Measurements from ENCODE around the gene TMC3. TPM values are rescaled to one million over a fixed set of nuclear protein-coding genes. Genes with fewer than 3 reads are reported as not detected.

Gene TMC3
- total and polyA plus RNA-seq, 9 of the 15 experiments (the other 6 are each of a cell fraction or from before 2014, with no cell fraction given) = 0.01 to 0.14 TPM; not detected in 7

GRCh38 chr15:81312790-81313543, 61.0 kb downstream of the TMC3 start:
- intact Hi-C loops (cut with micrococcal nuclease) (no loop called here), in situ Hi-C loops (cut with MboI) (no loop called here)
- Histone ChIP-seq H3K79me2 (ENCODE audit: control insufficient read depth, insufficient read depth, low read length) (no peaks in the 10 kb centered on the region), H2AFZ (ENCODE audit: low read depth, low read length) (no peak overlapping the region), H3K4me1 (replicated peaks in 1 of 2; ENCODE audit: control insufficient read depth in 2 of 2, insufficient read depth in 2 of 2, low read length in 2 of 2) (no peaks in the 10 kb centered on the region), H3K27ac (ENCODE audit: extremely low read depth, low read depth, low read length) (no peak overlapping the region), H3K27me3 (ENCODE audit: control insufficient read depth in 2 of 2, insufficient read depth in 2 of 2, low read length in 2 of 2) (no peaks in the 10 kb centered on the region), H3K4me3 (no peak overlapping the region), H3K9ac (ENCODE audit: insufficient read depth in 1 of 2, low read depth in 2 of 2, low read length in 2 of 2) (0 out of 4 replicates have a peak overlapping the region, but pooled peaks of 1 of the 2 experiments have one; percentile 19), H3K4me2 (ENCODE audit: insufficient read depth, low read length) (no peak overlapping the region), H3K9me1 (ENCODE audit: control insufficient read depth, insufficient read depth, low read length) (no peaks in the 10 kb centered on the region), H3K36me3 (ENCODE audit: control insufficient read depth, insufficient read depth, low read length) (0 out of 3 replicates have a peak, but pooled peaks cover 11% of the 10 kb centered on the region), H3K9me3 (replicated peaks; ENCODE audit: control insufficient read depth, insufficient read depth, low read depth, low read length) (no peaks in the 10 kb centered on the region), H4K20me1 (replicated peaks; ENCODE audit: control insufficient read depth, insufficient read depth, low read length) (no peaks in the 10 kb centered on the region; the same call in 1 of the 2 replicates)
- FAIRE-seq (no peak), ATAC-seq (no peak), DNase-seq (ENCODE audit: extremely low read depth in 1 of 4, low spot score in 3 of 4) (no peak)
- ChIA-PET POLR2A (no interaction called here), CTCF (ENCODE audit: low intra/inter-chr PET ratio) (interaction anchor here (0.6 kb wide), 1 partner anchor 24 kb away, joined by 3 read pairs; no protein-coding TSS in a partner anchor)
- no TSS peak for BruUV-seq (replicated peaks)
- no peak for TF ChIP-seq ZHX1 (conservative IDR thresholded peaks at IDR 0.05; ENCODE audit: low read length)
- no peak for TF ChIP-seq BACH1 (tag; IDR thresholded peaks at IDR 0.05)
- no peak for TF ChIP-seq ZNF280B (CRISPR knock-in tag; IDR thresholded peaks at IDR 0.05)
- no peak for TF ChIP-seq ZNF511 (CRISPR knock-in tag; IDR thresholded peaks at IDR 0.05)
- no peak for TF ChIP-seq GTF2A2 (tag; IDR thresholded peaks at IDR 0.05)
- no peak for TF ChIP-seq ZNF830 (CRISPR knock-in tag; IDR thresholded peaks at IDR 0.05)
- no peak for TF ChIP-seq ETV5 (CRISPR knock-in tag; IDR thresholded peaks at IDR 0.05; ENCODE audit: low read depth)
- no peak for TF ChIP-seq KDM1A (IDR thresholded peaks at IDR 0.05)
- TF ChIP-seq PTBP1 (IDR thresholded peaks at IDR 0.05; ENCODE audit: low read depth, low read length) = no peak
- TF ChIP-seq TAF15 (IDR thresholded peaks at IDR 0.05; ENCODE audit: low read depth, low read length) = no peak
- no peak for TF ChIP-seq NFIX (CRISPR knock-in tag; IDR thresholded peaks at IDR 0.05; ENCODE audit: low read depth)
- no peak for TF ChIP-seq FOS (IDR thresholded peaks at IDR 0.05; ENCODE audit: extremely low read depth, insufficient read length)
- TF ChIP-seq HNRNPL (IDR thresholded peaks at IDR 0.05; ENCODE audit: low read depth, low read length) = no peak
- TF ChIP-seq ZNF644 (tag; IDR thresholded peaks at IDR 0.05; ENCODE audit: low read depth) = no peak
- no peak for TF ChIP-seq ZNF436 (CRISPR knock-in tag; IDR thresholded peaks at IDR 0.05)
- WGBS (ENCODE audit: insufficient coverage, low coverage, missing lambda C conversion rate) = 69% methylated on average over 22 of the region's 22 CpGs
